ENCODE measurements around the gene GMEB2. TPM values are rescaled to one million over a fixed set of nuclear protein-coding genes. Genes with fewer than 3 reads are reported as not detected.

Gene GMEB2
- polyA plus RNA-seq, 1 of the 3 experiments (the other 2 are of a cell fraction), result 6.5 TPM

DNA sequence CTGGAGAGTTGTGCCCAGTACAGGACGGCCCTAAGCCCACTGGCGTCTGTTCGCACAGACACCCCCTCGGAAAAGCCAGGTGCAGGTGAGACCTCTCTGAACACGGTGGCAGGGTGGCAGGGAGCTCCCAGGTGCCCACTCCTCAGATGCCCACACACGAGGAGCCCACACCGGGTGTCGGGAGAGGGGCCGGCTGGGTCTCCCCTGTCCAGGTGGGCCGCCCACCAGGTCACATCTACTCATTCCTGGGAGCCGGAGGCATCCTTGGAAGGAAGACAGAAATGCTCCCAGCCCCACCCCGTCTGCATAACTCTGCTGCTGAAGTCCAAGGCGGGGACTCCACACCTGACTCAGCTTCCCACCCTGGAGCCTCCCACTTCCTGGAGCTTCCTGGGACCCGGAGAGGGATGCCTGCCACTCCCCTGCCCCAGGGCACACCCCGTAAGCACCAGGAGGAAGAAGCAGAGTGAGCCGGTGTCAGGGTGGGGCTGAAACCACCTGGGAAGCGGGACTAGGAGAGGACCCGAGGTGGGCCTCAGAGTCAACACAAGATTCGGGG, 81.9 kb downstream of the GMEB2 start (continued):
- TF ChIP-seq, protein P1, sequence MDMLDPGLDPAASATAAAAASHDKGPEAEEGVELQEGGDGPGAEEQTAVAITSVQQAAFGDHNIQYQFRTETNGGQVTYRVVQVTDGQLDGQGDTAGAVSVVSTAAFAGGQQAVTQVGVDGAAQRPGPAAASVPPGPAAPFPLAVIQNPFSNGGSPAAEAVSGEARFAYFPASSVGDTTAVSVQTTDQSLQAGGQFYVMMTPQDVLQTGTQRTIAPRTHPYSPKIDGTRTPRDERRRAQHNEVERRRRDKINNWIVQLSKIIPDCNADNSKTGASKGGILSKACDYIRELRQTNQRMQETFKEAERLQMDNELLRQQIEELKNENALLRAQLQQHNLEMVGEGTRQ (IDR thresholded peaks at IDR 0.05; ENCODE audit: borderline replicate concordance, low read depth, low read length), result no peak
- TF ChIP-seq SIN3A (IDR thresholded peaks at IDR 0.05; ENCODE audit: borderline replicate concordance, low read depth, low read length), result no peak
- TF ChIP-seq, protein P2, sequence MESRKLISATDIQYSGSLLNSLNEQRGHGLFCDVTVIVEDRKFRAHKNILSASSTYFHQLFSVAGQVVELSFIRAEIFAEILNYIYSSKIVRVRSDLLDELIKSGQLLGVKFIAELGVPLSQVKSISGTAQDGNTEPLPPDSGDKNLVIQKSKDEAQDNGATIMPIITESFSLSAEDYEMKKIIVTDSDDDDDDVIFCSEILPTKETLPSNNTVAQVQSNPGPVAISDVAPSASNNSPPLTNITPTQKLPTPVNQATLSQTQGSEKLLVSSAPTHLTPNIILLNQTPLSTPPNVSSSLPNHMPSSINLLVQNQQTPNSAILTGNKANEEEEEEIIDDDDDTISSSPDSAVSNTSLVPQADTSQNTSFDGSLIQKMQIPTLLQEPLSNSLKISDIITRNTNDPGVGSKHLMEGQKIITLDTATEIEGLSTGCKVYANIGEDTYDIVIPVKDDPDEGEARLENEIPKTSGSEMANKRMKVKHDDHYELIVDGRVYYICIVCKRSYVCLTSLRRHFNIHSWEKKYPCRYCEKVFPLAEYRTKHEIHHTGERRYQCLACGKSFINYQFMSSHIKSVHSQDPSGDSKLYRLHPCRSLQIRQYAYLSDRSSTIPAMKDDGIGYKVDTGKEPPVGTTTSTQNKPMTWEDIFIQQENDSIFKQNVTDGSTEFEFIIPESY (IDR thresholded peaks at IDR 0.05; ENCODE audit: borderline replicate concordance, low read depth), result no peak
- TF ChIP-seq POLR2AphosphoS5 (IDR thresholded peaks at IDR 0.05; ENCODE audit: low read depth, low read length), result no peak
- no peak for TF ChIP-seq JUND (IDR thresholded peaks at IDR 0.05)
- TF ChIP-seq TCF12 (IDR thresholded peaks at IDR 0.05), result no peak
- TF ChIP-seq EZH2phosphoT487 (IDR thresholded peaks at IDR 0.05; ENCODE audit: borderline replicate concordance, low read depth), result no peak
- TF ChIP-seq FOSL2 (IDR thresholded peaks at IDR 0.05; ENCODE audit: borderline replicate concordance, low read depth), result no peak
- no peak for TF ChIP-seq FOXM1 (IDR thresholded peaks at IDR 0.05; ENCODE audit: low read depth)
- no peak for TF ChIP-seq CHD2 (IDR thresholded peaks at IDR 0.05; ENCODE audit: low read length, partially characterized antibody)

DNA sequence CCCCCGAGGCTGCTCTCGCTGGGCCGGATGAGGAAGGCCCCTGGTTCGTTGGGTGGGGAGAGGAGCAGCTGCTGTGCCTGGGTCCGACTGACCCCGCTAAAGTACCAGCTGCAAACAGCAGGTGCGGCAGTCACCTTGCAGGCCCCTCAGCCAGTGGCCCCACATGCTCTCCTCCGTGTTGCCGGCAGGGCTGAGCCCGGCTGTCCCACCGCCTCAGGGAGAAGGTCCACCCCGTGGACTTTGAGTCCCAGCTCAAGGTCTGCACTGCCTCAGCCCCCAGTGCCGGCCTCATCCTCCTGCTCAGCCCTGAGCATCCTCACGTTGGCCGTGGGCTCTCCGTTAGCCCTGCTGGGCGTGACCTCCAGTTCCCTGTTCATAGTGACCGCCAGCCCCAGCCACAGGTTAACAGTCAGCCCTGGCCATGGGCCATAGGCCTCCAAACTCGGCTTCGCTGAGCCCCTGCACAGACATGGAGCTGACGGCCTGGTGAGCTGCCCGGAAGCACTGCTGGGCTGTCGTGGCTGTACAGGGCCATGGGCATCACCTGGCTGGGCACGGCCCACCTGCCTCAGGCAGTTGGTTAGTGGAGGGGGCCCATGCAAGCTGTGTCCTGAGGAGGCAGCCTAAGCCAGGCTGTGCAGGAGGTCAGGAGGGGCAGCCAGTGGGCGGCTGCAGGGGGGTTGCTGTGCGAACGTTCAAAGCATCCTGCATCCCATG, 82.5 kb downstream of the GMEB2 start:
- peaks cover 0 to 11% of the 10 kb centered on the region in 2 experiments; a peak in 1 of 4 replicates for H3K4me1 ChIP-seq (ENCODE audit: control insufficient read depth in 1 of 2, insufficient read depth in 2 of 2, low read depth in 1 of 2, low read length in 1 of 2)
- H3K27me3 ChIP-seq (ENCODE audit: insufficient read depth), result no peaks in the 10 kb centered on the region
- no peaks in the 10 kb centered on the region for H3K79me2 ChIP-seq (ENCODE audit: insufficient read depth)
- no peak overlapping the region for H3K9ac ChIP-seq
- WGBS (ENCODE audit: low lambda C conversion rate), result 84% methylated on average over 13 of the region's 27 CpGs
- H4K20me1 ChIP-seq (ENCODE audit: insufficient read depth), result no peaks in the 10 kb centered on the region
- no peak overlapping the region for H3K4me2 ChIP-seq
- no peaks in the 10 kb centered on the region for H3K9me3 ChIP-seq
- H3K27ac ChIP-seq (ENCODE audit: low read depth in 2 of 2, low read length in 1 of 2), result no peak overlapping the region
- no peak for DNase-seq
- POLR2A ChIA-PET, result no interaction called here
- H3F3A ChIP-seq (replicated peaks; ENCODE audit: insufficient read depth), result no peaks in the 10 kb centered on the region
- CTCF ChIA-PET, result interaction anchor here (0.7 to 1.5 kb wide), 4 partner anchors 23 to 429 kb away, joined by 3 to 6 read pairs (median 3); partner anchors contain the start of gene PPDPF
- H3K4me3 ChIP-seq (ENCODE audit: low read depth in 2 of 2, low read length in 1 of 2), result no peak overlapping the region
- H3K36me3 ChIP-seq (replicated peaks in 1 of 2; ENCODE audit: control insufficient read depth in 1 of 2, insufficient read depth in 2 of 2, low read length in 1 of 2), result no peaks in the 10 kb centered on the region
- H2AFZ ChIP-seq (ENCODE audit: low read depth), result no peak overlapping the region
- no peaks in the 10 kb centered on the region for H3K9me2 ChIP-seq
- no peak for TF ChIP-seq SIN3A (IDR thresholded peaks at IDR 0.05; ENCODE audit: borderline replicate concordance, low read depth, low read length)
- TF ChIP-seq MXI1 (IDR thresholded peaks at IDR 0.05; ENCODE audit: low read depth, low read length), result no peak
- TF ChIP-seq JUND (IDR thresholded peaks at IDR 0.05), result no peak
- TF ChIP-seq, protein P3, sequence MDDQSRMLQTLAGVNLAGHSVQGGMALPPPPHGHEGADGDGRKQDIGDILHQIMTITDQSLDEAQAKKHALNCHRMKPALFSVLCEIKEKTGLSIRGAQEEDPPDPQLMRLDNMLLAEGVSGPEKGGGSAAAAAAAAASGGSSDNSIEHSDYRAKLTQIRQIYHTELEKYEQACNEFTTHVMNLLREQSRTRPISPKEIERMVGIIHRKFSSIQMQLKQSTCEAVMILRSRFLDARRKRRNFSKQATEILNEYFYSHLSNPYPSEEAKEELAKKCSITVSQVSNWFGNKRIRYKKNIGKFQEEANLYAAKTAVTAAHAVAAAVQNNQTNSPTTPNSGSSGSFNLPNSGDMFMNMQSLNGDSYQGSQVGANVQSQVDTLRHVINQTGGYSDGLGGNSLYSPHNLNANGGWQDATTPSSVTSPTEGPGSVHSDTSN (IDR thresholded peaks at IDR 0.05), result no peak
- TF ChIP-seq NFIC (IDR thresholded peaks at IDR 0.05; ENCODE audit: borderline replicate concordance), result no peak
- no peak for TF ChIP-seq YY1 (IDR thresholded peaks at IDR 0.05; ENCODE audit: low read depth)
- TF ChIP-seq, protein P4, sequence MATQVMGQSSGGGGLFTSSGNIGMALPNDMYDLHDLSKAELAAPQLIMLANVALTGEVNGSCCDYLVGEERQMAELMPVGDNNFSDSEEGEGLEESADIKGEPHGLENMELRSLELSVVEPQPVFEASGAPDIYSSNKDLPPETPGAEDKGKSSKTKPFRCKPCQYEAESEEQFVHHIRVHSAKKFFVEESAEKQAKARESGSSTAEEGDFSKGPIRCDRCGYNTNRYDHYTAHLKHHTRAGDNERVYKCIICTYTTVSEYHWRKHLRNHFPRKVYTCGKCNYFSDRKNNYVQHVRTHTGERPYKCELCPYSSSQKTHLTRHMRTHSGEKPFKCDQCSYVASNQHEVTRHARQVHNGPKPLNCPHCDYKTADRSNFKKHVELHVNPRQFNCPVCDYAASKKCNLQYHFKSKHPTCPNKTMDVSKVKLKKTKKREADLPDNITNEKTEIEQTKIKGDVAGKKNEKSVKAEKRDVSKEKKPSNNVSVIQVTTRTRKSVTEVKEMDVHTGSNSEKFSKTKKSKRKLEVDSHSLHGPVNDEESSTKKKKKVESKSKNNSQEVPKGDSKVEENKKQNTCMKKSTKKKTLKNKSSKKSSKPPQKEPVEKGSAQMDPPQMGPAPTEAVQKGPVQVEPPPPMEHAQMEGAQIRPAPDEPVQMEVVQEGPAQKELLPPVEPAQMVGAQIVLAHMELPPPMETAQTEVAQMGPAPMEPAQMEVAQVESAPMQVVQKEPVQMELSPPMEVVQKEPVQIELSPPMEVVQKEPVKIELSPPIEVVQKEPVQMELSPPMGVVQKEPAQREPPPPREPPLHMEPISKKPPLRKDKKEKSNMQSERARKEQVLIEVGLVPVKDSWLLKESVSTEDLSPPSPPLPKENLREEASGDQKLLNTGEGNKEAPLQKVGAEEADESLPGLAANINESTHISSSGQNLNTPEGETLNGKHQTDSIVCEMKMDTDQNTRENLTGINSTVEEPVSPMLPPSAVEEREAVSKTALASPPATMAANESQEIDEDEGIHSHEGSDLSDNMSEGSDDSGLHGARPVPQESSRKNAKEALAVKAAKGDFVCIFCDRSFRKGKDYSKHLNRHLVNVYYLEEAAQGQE (IDR thresholded peaks at IDR 0.05; ENCODE audit: low read depth, low read length), result no peak
- no peak for TF ChIP-seq GABPA (IDR thresholded peaks at IDR 0.05; ENCODE audit: low read depth)
- no peak for TF ChIP-seq TEAD4 (IDR thresholded peaks at IDR 0.05; ENCODE audit: borderline replicate concordance, insufficient read depth)
- no peak for TF ChIP-seq NRF1 (IDR thresholded peaks at IDR 0.05; ENCODE audit: low read depth, low read length)
- TF ChIP-seq TAF1 (IDR thresholded peaks at IDR 0.05; ENCODE audit: borderline replicate concordance, low read depth, low read length), result no peak
- no peak for TF ChIP-seq MEF2A (IDR thresholded peaks at IDR 0.05; ENCODE audit: borderline replicate concordance, low read depth)
- TF ChIP-seq POLR2AphosphoS5 (IDR thresholded peaks at IDR 0.05; ENCODE audit: low read depth, low read length), result no peak
- no peak for TF ChIP-seq RXRA (IDR thresholded peaks at IDR 0.05; ENCODE audit: borderline replicate concordance, low read depth)
- TF ChIP-seq SMC3 (IDR thresholded peaks at IDR 0.05; ENCODE audit: low read depth, low read length), result no peak
